Caco-2 (cell line): ENCODE data around the gene PLXNA3. TPM values are rescaled to one million over a fixed set of nuclear protein-coding genes. Genes with fewer than 3 reads are reported as not detected.

Experiments
- BruUV-seq: library from RNA; stranded (reverse); fragments of 400-500 nt; replicated peaks from 2 replicates; lab custom pipeline; 2021; lab: Mats Ljungman, UMichigan
- CTCF ChIA-PET: fragments of 300-600 bp; sonication (Branson Sonifier 250); formaldehyde crosslinking; loops from one replicate; lab custom pipeline; 2022; ENCODE audit warnings: antibody characterized with exemption; lab: Charles Lee
- POLR2A ChIA-PET: fragments of 300-600 bp; sonication (Branson Sonifier 250); formaldehyde crosslinking; loops from one replicate; lab custom pipeline; 2022; ENCODE audit warnings: antibody characterized with exemption; lab: Charles Lee
- DNase-seq, 2 experiments: peaks; one replicate each; pipeline versions ENCODE4 v3.0.0 to v3.0.0-alpha.2; 2020 to 2022
- H3K27me3 ChIP-seq: replicated peaks from 2 replicates; pipeline ENCODE4 v1.6.0; 2011; ENCODE audit warnings: low read length; ENCODE audit not compliant: control insufficient read depth, insufficient read depth
- H3K36me3 ChIP-seq: 2 replicates; pipeline ENCODE4 v1.5.1; 2011; ENCODE audit warnings: low read length; ENCODE audit not compliant: control insufficient read depth, insufficient read depth
- H3K4me1 ChIP-seq: fragments of 250-450 bp; sonication (Bioruptor Pico); 2 replicates; pipeline ENCODE4 v1.5.1; 2020; ENCODE audit warnings: mild to moderate bottlenecking
- H3K4me3 ChIP-seq: 2 replicates; pipeline ENCODE4 v1.5.1; 2011; ENCODE audit warnings: low read depth, mild to moderate bottlenecking, control low read depth, low read length
- H3K9me3 ChIP-seq: fragments of 250-450 bp; sonication (Bioruptor Pico); 2 replicates; pipeline ENCODE4 v1.5.1; 2020; ENCODE audit warnings: mild to moderate bottlenecking, moderate library complexity
- H3K27ac Mint-ChIP-seq: one replicate; pipeline ENCODE4 v1.8.0; 2022; ENCODE audit warnings: mixed read lengths; ENCODE audit not compliant: unreplicated experiment
- H3K27me3 Mint-ChIP-seq: one replicate; pipeline ENCODE4 v1.8.0; 2022; ENCODE audit warnings: mixed read lengths; ENCODE audit not compliant: insufficient read depth, unreplicated experiment
- H3K36me3 Mint-ChIP-seq: one replicate; pipeline ENCODE4 v1.8.0; 2022; ENCODE audit warnings: mild to moderate bottlenecking, mixed read lengths; ENCODE audit not compliant: insufficient read depth, unreplicated experiment
- H3K4me1 Mint-ChIP-seq: one replicate; pipeline ENCODE4 v1.8.0; 2022; ENCODE audit warnings: low read depth, mixed read lengths; ENCODE audit not compliant: unreplicated experiment
- H3K4me3 Mint-ChIP-seq: one replicate; pipeline ENCODE4 v1.8.0; 2022; ENCODE audit warnings: mild to moderate bottlenecking, moderate library complexity, mixed read lengths; ENCODE audit not compliant: unreplicated experiment
- H3K9me3 Mint-ChIP-seq: one replicate; pipeline ENCODE4 v1.8.0; 2022; ENCODE audit warnings: mixed read lengths; ENCODE audit not compliant: unreplicated experiment
- intact Hi-C: fragments of 100-400 bp; cut with micrococcal nuclease; formaldehyde crosslinking; loops from one replicate; pipeline ENCODE4 v1.10.0; 2022; ENCODE audit not compliant: unreplicated experiment
- total RNA-seq: library from RNA; stranded (reverse); gene quantifications from 2 replicates; pipeline ENCODE4 v1.2.3, GENCODE V29; 2022
- TF ChIP-seq, protein P1 (sequence below), 2 experiments: fragments of 200-600 bp in 1 of 2; IDR thresholded peaks; 1 replicate in 1 of 2; 2 replicates in 1 of 2; pipeline versions ENCODE4 v1.5.1 to v1.8.0; 2011 to 2022; ENCODE audit warnings: antibody characterized with exemption in 1 of 2, control low read depth in 1 of 2, inconsistent platforms in 1 of 2, low read depth in 1 of 2, low read length in 1 of 2, mild to moderate bottlenecking in 1 of 2, moderate library complexity in 1 of 2; ENCODE audit not compliant: insufficient read depth in 1 of 2, severe bottlenecking in 1 of 2, unreplicated experiment in 1 of 2

Gene PLXNA3
- total RNA-seq, 1 experiment from 2014 or later = 58.4 TPM

DNA sequence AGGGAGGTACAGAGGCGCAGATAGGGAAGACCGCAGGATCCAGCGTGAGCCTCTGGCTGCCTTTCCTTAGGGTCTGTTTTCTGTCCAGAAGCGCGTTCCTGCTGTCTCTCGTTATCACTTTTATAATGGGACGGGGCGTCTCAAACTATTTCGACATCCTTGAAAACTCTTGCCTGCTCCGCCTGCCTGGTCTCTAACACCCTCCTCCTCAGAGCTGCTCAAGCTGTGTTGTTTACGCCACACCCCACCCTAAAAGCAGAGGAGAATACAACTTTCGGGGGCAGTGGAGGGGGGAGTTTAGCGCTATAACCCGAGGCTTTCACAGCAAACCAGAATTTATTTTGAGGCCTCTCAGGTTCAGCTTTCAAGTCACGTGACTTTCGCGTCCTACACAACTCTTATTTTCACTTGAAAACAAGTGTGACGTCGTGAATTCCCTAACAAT, 58.6 kb downstream of the PLXNA3 start:
- H3K36me3 ChIP-seq = no peaks in the 10 kb centered on the region

DNA sequence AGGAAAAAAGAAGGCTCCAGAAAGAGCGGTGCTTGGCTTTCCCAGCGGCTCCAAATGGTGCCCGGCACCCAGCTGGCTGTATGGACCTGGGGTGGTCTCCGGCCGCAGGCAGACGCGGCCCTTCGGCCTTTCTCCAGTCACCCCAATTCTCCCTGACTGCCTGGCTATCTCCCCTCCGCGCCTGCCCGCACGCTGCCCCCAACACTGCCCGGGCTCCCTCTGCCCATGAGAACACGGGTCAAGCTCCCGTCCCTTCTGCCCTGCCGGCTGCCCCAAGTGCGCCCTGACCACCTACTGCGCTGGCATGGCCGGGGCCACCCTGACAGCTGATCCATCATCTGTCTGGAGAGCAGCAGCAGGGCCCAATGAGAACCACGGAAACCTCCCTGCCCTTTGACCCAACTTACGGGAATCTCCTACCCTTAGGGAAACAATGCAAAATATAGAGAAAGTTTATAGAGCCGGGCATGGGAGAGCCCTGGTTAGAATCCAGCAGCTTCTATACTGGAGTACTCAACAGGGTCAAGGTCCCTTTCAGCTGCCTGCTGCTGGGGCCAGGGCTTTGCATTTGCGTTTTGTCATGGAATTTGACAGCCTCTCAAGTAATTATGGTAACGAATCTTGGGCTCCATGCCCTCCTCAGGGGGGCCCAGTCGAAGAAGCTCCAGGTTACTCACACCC, 59.2 kb downstream of the PLXNA3 start:
- CTCF ChIA-PET = interaction anchor here (1.0 to 1.7 kb wide), 3 partner anchors 15 to 144 kb away, joined by 3 to 5 read pairs (median 3); partner anchors contain the start of gene SLC10A3

More for the DNA sequence above, 58.6 kb downstream of the PLXNA3 start:
- H3K9me3 Mint-ChIP-seq = no peaks in the 10 kb centered on the region
- TSS peak; percentile 92 for BruUV-seq
- TF ChIP-seq, protein P1, sequence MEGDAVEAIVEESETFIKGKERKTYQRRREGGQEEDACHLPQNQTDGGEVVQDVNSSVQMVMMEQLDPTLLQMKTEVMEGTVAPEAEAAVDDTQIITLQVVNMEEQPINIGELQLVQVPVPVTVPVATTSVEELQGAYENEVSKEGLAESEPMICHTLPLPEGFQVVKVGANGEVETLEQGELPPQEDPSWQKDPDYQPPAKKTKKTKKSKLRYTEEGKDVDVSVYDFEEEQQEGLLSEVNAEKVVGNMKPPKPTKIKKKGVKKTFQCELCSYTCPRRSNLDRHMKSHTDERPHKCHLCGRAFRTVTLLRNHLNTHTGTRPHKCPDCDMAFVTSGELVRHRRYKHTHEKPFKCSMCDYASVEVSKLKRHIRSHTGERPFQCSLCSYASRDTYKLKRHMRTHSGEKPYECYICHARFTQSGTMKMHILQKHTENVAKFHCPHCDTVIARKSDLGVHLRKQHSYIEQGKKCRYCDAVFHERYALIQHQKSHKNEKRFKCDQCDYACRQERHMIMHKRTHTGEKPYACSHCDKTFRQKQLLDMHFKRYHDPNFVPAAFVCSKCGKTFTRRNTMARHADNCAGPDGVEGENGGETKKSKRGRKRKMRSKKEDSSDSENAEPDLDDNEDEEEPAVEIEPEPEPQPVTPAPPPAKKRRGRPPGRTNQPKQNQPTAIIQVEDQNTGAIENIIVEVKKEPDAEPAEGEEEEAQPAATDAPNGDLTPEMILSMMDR (IDR thresholded peaks at IDR 0.05; ENCODE audit: insufficient read depth in 1 of 2, low read depth in 1 of 2, low read length in 1 of 2, severe bottlenecking in 1 of 2, unreplicated experiment in 1 of 2) = no peak
- ChIA-PET POLR2A (interaction anchor here (1.3 to 2.0 kb wide), 2 partner anchors 10 to 26 kb away, joined by 4 to 8 read pairs; partner anchors contain the start of gene SLC10A3), CTCF (interaction anchor here (1.0 to 1.7 kb wide), 2 partner anchors 26 to 143 kb away, joined by 3 to 5 read pairs; partner anchors contain the start of gene SLC10A3)
- Histone ChIP-seq H3K4me1 (peaks cover 10% of the 10 kb centered on the region), H3K4me3 (peak overlapping the region; percentile 35), H3K9me3 (no peaks in the 10 kb centered on the region), H3K27me3 (no peaks in the 10 kb centered on the region)
- H3K27me3 Mint-ChIP-seq = no peaks in the 10 kb centered on the region
- intact Hi-C loops = loop anchor here (1.0 to 5.0 kb wide), 4 partner anchors 11 to 39 kb away; partner anchors contain the start of genes IKBKG, LAGE3 and SLC10A3
- DNase-seq = no peak
- H3K4me3 Mint-ChIP-seq = peak overlapping the region; percentile 88
- H3K27ac Mint-ChIP-seq = peak overlapping the region; percentile 89
- peaks cover 10% of the 10 kb centered on the region for H3K36me3 Mint-ChIP-seq
- H3K4me1 Mint-ChIP-seq = peaks cover 6% of the 10 kb centered on the region

DNA sequence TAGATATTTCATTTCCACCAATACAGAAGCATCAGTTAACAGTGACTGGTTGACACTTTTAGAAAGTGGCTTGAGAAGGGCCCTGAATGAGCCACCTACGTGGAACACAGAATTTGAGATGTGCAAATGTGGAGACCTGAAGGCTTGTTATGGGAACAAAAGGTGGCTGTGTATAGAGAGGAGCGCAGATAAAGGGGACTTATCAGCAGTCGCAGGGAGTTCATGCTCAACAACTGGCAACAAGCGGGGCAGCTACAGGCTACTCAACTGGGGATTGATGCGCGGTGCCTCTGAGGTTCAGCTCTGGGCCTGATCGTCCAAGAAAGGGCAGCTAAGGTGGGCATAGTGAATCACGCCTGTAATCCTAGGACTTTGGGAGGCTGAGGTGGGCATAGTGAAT, 61.3 kb downstream of the PLXNA3 start:
- no peaks in the 10 kb centered on the region for H3K9me3 ChIP-seq
- no peaks in the 10 kb centered on the region for H3K27me3 Mint-ChIP-seq
- no TSS peak for BruUV-seq
- intact Hi-C loops = loop anchor here (5.0 kb wide), 1 partner anchor 42 kb away; the partner anchor contains the start of gene LAGE3
- no peaks in the 10 kb centered on the region for H3K36me3 ChIP-seq
- no peaks in the 10 kb centered on the region for H3K9me3 Mint-ChIP-seq
- no peak for DNase-seq
- TF ChIP-seq, protein P1 (IDR thresholded peaks at IDR 0.05; ENCODE audit: insufficient read depth in 1 of 2, low read depth in 1 of 2, low read length in 1 of 2, severe bottlenecking in 1 of 2, unreplicated experiment in 1 of 2) = no peak
- peaks cover 6% of the 10 kb centered on the region for H3K4me1 Mint-ChIP-seq
- peaks cover 10% of the 10 kb centered on the region for H3K4me1 ChIP-seq
- no peak overlapping the region for H3K4me3 ChIP-seq
- H3K4me3 Mint-ChIP-seq = no peak overlapping the region
- H3K36me3 Mint-ChIP-seq = peaks cover 5% of the 10 kb centered on the region
- ChIA-PET CTCF (no interaction called here), POLR2A (no interaction called here)
- H3K27ac Mint-ChIP-seq = no peak overlapping the region
- no peaks in the 10 kb centered on the region for H3K27me3 ChIP-seq

More for the DNA sequence above, 59.2 kb downstream of the PLXNA3 start:
- POLR2A ChIA-PET = interaction anchor here (1.3 kb wide), 1 partner anchor 10 kb away, joined by 4 read pairs; no protein-coding TSS in a partner anchor
- peak overlapping the region; percentile 35 for H3K4me3 ChIP-seq
- H3K27me3 ChIP-seq = no peaks in the 10 kb centered on the region
- peaks cover 10% of the 10 kb centered on the region for H3K4me1 ChIP-seq
- TF ChIP-seq, protein P1 (IDR thresholded peaks at IDR 0.05; ENCODE audit: insufficient read depth in 1 of 2, low read depth in 1 of 2, low read length in 1 of 2, severe bottlenecking in 1 of 2, unreplicated experiment in 1 of 2) = no peak
- H3K4me1 Mint-ChIP-seq = peaks cover 6% of the 10 kb centered on the region
- peak overlapping the region; percentile 89 for H3K27ac Mint-ChIP-seq
- no TSS peak for BruUV-seq
- peak overlapping the region; percentile 88 for H3K4me3 Mint-ChIP-seq
- H3K27me3 Mint-ChIP-seq = no peaks in the 10 kb centered on the region
- no peaks in the 10 kb centered on the region for H3K9me3 ChIP-seq
- no peaks in the 10 kb centered on the region for H3K36me3 ChIP-seq
- no peaks in the 10 kb centered on the region for H3K9me3 Mint-ChIP-seq
- peaks cover 10% of the 10 kb centered on the region for H3K36me3 Mint-ChIP-seq
- DNase-seq = no peak
- intact Hi-C loops = loop anchor here (5.0 kb wide), 1 partner anchor 40 kb away; the partner anchor contains the start of gene LAGE3
